HG02763 (cell line): ENCODE data around the gene CLEC7A.

ENCODE experiments used
- ATAC-seq: cut with Tn5 transposase; IDR thresholded peaks from one replicate; pipeline ENCODE4 v1.9.1; 2021; ENCODE audit warnings: mild to moderate bottlenecking, moderate library complexity; ENCODE audit not compliant: unreplicated experiment

CLEC7A gene

GRCh38 chr12:10142976-10143589 is 13.1 kb upstream of the CLEC7A start:
- ATAC-seq: no peak

- no peak for ATAC-seq
Measured at GRCh38 chr12:10140001-10140400, 10.0 kb upstream of the CLEC7A start.

GRCh38 chr12:10136637-10137205 is 6.7 kb upstream of the CLEC7A start:
- ATAC-seq: no peak

- ATAC-seq: no peak
Measured at GRCh38 chr12:10135126-10135525, 5.1 kb upstream of the CLEC7A start.

- no peak for ATAC-seq
Measured at GRCh38 chr12:10132850-10133370, 2.9 kb upstream of the CLEC7A start.

- ATAC-seq: no peak
Measured at GRCh38 chr12:10131111-10131690, 1.2 kb upstream of the CLEC7A start.

GRCh38 chr12:10128687-10129086 is 1.3 kb downstream of the CLEC7A start:
- no peak for ATAC-seq

- no peak for ATAC-seq
Measured at GRCh38 chr12:10126413-10126812, 3.6 kb downstream of the CLEC7A start.

- no peak for ATAC-seq
Measured at GRCh38 chr12:10122689-10123088, 7.3 kb downstream of the CLEC7A start.

GRCh38 chr12:10121278-10121677 is 8.7 kb downstream of the CLEC7A start:
- no peak for ATAC-seq

GRCh38 chr12:10119066-10119465 is 10.9 kb downstream of the CLEC7A start:
- ATAC-seq: no peak

- ATAC-seq: no peak
Measured at GRCh38 chr12:10115890-10116289, 14.1 kb downstream of the CLEC7A start.

- no peak for ATAC-seq
Measured at GRCh38 chr12:10115311-10115710, 14.7 kb downstream of the CLEC7A start.

- no peak for ATAC-seq
Measured at GRCh38 chr12:10113920-10114319, 16.1 kb downstream of the CLEC7A start.

- ATAC-seq: no peak
Measured at GRCh38 chr12:10113075-10113474, 16.9 kb downstream of the CLEC7A start.

- no peak for ATAC-seq
Measured at GRCh38 chr12:10111451-10111850, 18.5 kb downstream of the CLEC7A start.

- no peak for ATAC-seq
Measured at GRCh38 chr12:10110256-10110844, 19.6 kb downstream of the CLEC7A start.

GRCh38 chr12:10102322-10102721 is 27.7 kb downstream of the CLEC7A start:
- ATAC-seq: no peak

GRCh38 chr12:10101648-10102220 is 28.3 kb downstream of the CLEC7A start:
- no peak for ATAC-seq

GRCh38 chr12:10101042-10101579 is 28.9 kb downstream of the CLEC7A start:
- no peak for ATAC-seq

- ATAC-seq: no peak
Measured at GRCh38 chr12:10098791-10099190, 31.2 kb downstream of the CLEC7A start, which contains the start of gene CLEC1A. Gene CLEC1A, minus strand, starts transcription at chr12:10098985. Its CDS starts 63 bp downstream, at chr12:10098922.
